ENCODE results near the gene PPFIA1.

Gene PPFIA1

DNA sequence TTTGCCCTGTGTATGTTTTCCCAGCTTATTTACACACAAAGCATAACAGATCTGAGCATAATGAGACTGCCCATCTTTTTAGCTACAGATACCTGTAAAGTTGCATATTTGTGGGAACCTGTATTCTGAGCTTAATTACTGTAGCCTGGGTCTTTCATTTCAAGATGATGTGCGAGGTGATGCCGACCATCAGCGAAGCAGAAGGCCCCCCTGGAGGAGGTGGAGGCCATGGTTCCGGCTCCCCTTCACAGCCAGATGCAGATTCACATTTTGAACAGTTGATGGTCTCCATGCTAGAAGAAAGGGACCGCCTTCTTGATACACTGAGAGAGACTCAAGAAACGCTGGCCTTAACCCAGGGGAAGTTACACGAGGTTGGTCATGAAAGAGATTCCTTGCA, 1.5 kb downstream of the PPFIA1 start:
- TF ChIP-seq, protein P1, sequence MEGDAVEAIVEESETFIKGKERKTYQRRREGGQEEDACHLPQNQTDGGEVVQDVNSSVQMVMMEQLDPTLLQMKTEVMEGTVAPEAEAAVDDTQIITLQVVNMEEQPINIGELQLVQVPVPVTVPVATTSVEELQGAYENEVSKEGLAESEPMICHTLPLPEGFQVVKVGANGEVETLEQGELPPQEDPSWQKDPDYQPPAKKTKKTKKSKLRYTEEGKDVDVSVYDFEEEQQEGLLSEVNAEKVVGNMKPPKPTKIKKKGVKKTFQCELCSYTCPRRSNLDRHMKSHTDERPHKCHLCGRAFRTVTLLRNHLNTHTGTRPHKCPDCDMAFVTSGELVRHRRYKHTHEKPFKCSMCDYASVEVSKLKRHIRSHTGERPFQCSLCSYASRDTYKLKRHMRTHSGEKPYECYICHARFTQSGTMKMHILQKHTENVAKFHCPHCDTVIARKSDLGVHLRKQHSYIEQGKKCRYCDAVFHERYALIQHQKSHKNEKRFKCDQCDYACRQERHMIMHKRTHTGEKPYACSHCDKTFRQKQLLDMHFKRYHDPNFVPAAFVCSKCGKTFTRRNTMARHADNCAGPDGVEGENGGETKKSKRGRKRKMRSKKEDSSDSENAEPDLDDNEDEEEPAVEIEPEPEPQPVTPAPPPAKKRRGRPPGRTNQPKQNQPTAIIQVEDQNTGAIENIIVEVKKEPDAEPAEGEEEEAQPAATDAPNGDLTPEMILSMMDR (IDR thresholded peaks at IDR 0.05), result no peak
- Histone ChIP-seq H3K27me3 (no peaks in the 10 kb centered on the region), H3K27ac (no peak overlapping the region), H3K4me1 (peaks cover 0 to 27% (median 12%) of the 10 kb centered on the region in 4 donors), H3K4me3 (peak overlapping the region in 1 of 2 donors; percentile 88), H3K9me3 (no peaks in the 10 kb centered on the region), H3K36me3 (peaks cover 13 to 29% (median 15%) of the 10 kb centered on the region in 3 donors)
- no peak for DNase-seq
- intact Hi-C loops (cut with DNase I; ENCODE audit: low total_unique reads), result loop anchor here (10.0 kb wide), 1 partner anchor 67 kb away; the partner anchor contains the start of gene FADD

DNA sequence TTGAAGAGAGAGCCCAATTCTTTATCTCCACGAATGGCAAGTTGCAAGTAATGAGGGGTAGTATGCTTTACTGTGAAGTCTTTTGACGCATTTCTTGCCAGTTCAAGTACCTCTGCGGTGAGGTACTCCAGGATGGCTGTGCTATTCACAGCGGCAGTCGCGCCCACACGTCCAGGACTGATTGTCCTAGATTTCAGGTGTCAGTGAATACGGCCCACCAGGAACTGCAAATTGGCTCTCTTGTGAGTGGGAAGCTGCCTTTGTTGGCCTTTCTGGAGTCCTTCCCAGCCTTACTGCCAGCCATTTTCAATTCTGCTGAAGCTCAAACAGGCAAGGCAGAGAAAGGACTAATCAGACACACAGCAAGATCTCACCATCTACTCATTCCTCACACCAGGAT, 8.5 kb downstream of the PPFIA1 start:
- peaks cover 19 to 48% (median 19%) of the 10 kb centered on the region in 3 donors for H3K36me3 ChIP-seq
- intact Hi-C loops (cut with DNase I; ENCODE audit: low total_unique reads), result loop anchor here (10.0 kb wide), 1 partner anchor 74 kb away; the partner anchor contains the start of gene FADD

DNA sequence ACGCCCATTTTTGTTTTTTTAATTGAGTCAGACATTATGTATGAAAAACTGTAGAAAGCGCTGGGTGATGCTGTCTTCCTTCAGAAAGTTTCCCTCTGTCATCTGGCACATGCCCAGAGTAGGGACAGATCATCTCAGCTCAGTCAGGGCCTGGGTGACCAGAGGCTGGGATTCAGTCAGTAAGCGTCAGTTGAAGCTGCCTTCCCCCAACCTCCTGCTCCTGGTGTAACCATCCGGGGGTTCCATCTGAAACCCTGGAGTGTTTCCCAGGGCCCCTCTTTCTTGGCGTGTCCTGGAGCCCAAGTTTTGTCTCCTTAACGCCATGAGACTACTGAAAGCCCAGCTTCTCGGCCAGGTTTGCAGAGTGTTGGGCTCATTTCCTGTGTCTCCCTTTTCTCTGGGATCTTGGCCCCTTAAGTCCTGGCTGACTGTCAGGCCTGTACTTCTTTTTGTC, 10.7 kb downstream of the PPFIA1 start:
- peaks cover 0 to 18% (median 12%) of the 10 kb centered on the region in 4 donors for H3K4me1 ChIP-seq
- TF ChIP-seq, protein P1 (IDR thresholded peaks at IDR 0.05), result no peak
- peak overlapping the region; percentile 45 to 47 for H3K27ac ChIP-seq
- H3K9me3 ChIP-seq, result no peaks in the 10 kb centered on the region
- intact Hi-C loops (cut with DNase I; ENCODE audit: low total_unique reads), result no loop called here
- no peak overlapping the region for H3K4me3 ChIP-seq
- no peaks in the 10 kb centered on the region for H3K27me3 ChIP-seq
- H3K36me3 ChIP-seq, result peaks cover 26 to 49% (median 32%) of the 10 kb centered on the region in 3 donors
- peak in 1 of 2 donors; percentile 62 for DNase-seq

More for the DNA sequence above, 8.5 kb downstream of the PPFIA1 start:
- H3K27me3 ChIP-seq, result no peaks in the 10 kb centered on the region
- H3K27ac ChIP-seq, result no peak overlapping the region
- H3K4me1 ChIP-seq, result peaks cover 0 to 18% (median 12%) of the 10 kb centered on the region in 4 donors
- no peaks in the 10 kb centered on the region for H3K9me3 ChIP-seq
- TF ChIP-seq, protein P1 (IDR thresholded peaks at IDR 0.05), result no peak
- no peak overlapping the region for H3K4me3 ChIP-seq
- DNase-seq, result no peak

DNA sequence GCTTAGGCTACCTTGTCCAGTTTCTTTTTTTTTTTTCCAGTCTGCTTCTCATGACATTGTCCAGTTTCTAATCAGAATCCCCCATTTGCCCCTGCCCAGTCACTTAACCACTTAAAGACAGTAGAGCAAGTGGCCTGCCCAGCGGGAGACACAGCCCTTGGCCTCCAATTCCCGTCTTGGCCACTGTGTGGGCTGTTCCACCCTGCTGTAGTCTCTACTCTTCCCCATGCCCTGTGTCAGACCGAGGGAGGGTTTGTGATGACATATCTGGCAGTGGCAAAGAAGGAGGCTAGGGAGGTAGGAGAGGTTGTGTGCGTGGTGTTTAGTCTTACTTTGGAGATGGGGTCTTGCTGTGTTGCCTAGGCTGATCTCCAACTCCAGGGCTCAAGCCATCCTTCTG, 11.5 kb downstream of the PPFIA1 start:
- no peak for DNase-seq
- TF ChIP-seq, protein P1 (IDR thresholded peaks at IDR 0.05), result no peak
- Histone ChIP-seq H3K4me1 (peaks cover 0 to 18% (median 12%) of the 10 kb centered on the region in 4 donors), H3K27ac (no peak overlapping the region), H3K9me3 (no peaks in the 10 kb centered on the region), H3K36me3 (peaks cover 30 to 57% (median 36%) of the 10 kb centered on the region in 3 donors), H3K4me3 (no peak overlapping the region), H3K27me3 (no peaks in the 10 kb centered on the region)
- intact Hi-C loops (cut with DNase I; ENCODE audit: low total_unique reads), result no loop called here

DNA sequence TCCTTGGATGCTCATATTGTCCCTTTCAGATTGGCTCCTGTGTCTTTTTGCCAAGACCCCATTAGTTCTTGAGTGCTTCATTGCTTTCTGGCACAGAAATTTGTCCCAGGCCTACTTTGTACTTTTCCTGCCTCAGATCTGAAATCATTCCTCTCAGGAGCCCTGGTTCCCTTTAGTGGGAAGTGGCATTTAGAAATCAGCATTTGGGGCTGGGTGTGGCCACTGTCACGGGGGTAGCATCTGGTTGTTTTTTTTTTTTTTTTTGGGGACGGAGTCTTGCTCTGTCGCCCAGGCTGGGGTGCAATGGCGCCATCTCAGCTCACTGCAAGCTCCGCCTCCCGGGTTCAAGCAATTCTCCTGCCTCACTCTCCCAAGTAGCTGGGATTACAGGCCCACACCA, 18.2 kb downstream of the PPFIA1 start:
- no peaks in the 10 kb centered on the region for H3K9me3 ChIP-seq
- H3K4me1 ChIP-seq, result peaks cover 0 to 5% (median 0%) of the 10 kb centered on the region in 4 donors
- H3K27ac ChIP-seq, result no peak overlapping the region
- no peaks in the 10 kb centered on the region for H3K27me3 ChIP-seq
- no peak overlapping the region for H3K4me3 ChIP-seq
- peaks cover 24 to 52% (median 26%) of the 10 kb centered on the region in 3 donors for H3K36me3 ChIP-seq
- TF ChIP-seq, protein P1 (IDR thresholded peaks at IDR 0.05), result no peak
- intact Hi-C loops (cut with DNase I; ENCODE audit: low total_unique reads), result no loop called here
- DNase-seq, result no peak
